Calu3 (cell line): ENCODE data around the gene BAAT. TPM values are rescaled to one million over a fixed set of nuclear protein-coding genes. Genes with fewer than 3 reads are reported as not detected.

Experiments
- BruUV-seq: library from RNA; stranded (reverse); fragments of 400-500 nt; replicated peaks from 2 replicates; lab custom pipeline; 2021; lab: Mats Ljungman, UMichigan
- CTCF ChIA-PET: fragments of 300-600 bp; sonication (Branson Sonifier 250); formaldehyde crosslinking; loops from one replicate; lab custom pipeline; 2022; ENCODE audit warnings: antibody characterized with exemption; lab: Charles Lee
- DNase-seq: peaks from one replicate; pipeline ENCODE4 v3.0.0; 2022
- H3K27ac Mint-ChIP-seq: one replicate; pipeline ENCODE4 v1.8.0; 2022; ENCODE audit warnings: mixed read lengths; ENCODE audit not compliant: unreplicated experiment
- H3K27me3 Mint-ChIP-seq: one replicate; pipeline ENCODE4 v1.8.0; 2022; ENCODE audit warnings: mixed read lengths; ENCODE audit not compliant: unreplicated experiment
- H3K36me3 Mint-ChIP-seq: one replicate; pipeline ENCODE4 v1.8.0; 2022; ENCODE audit warnings: mild to moderate bottlenecking, moderate library complexity, mixed read lengths; ENCODE audit not compliant: insufficient read depth, unreplicated experiment
- H3K4me1 Mint-ChIP-seq: one replicate; pipeline ENCODE4 v1.8.0; 2022; ENCODE audit warnings: mild to moderate bottlenecking, low read depth, mixed read lengths; ENCODE audit not compliant: unreplicated experiment
- H3K4me3 Mint-ChIP-seq: one replicate; pipeline ENCODE4 v1.8.0; 2022; ENCODE audit warnings: mild to moderate bottlenecking, low read depth, moderate library complexity, mixed read lengths; ENCODE audit not compliant: unreplicated experiment
- H3K9me3 Mint-ChIP-seq: one replicate; pipeline ENCODE4 v1.8.0; 2022; ENCODE audit warnings: low read depth, mixed read lengths; ENCODE audit not compliant: unreplicated experiment
- intact Hi-C: fragments of 100-400 bp; cut with micrococcal nuclease; formaldehyde crosslinking; loops from one replicate; pipeline ENCODE4 v1.10.0; 2022; ENCODE audit not compliant: unreplicated experiment
- total RNA-seq: library from RNA; stranded (reverse); gene quantifications from 2 replicates; pipeline ENCODE4 v1.2.3, GENCODE V29; 2022
- TF ChIP-seq, protein P1 (sequence below): fragments of 200-600 bp; IDR thresholded peaks from one replicate; pipeline ENCODE4 v1.8.0; 2022; ENCODE audit warnings: antibody characterized with exemption; ENCODE audit not compliant: unreplicated experiment

BAAT gene
- total RNA-seq, 1 experiment from 2014 or later: 10.2 TPM

DNA sequence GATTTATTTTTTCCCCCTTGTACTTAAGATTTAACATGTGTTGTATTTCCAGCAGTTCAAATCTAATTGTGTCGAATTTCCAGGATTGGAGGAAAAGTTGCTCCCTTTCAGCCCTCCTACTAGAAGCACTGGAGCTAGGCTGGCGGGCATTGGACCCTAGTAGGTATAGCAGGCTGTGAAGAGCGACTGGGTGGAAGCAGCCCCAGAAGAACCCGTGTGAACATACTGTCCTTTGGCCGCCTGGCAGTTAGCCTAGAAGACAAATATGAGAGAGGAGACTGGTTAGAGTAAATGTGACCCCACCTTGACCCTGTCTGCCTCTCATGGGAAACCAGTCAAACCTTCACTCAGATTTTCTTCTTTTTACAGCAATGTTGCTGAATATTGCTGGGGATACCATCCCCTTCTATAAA, 36.9 kb upstream of the BAAT start:
- TF ChIP-seq, protein P1, sequence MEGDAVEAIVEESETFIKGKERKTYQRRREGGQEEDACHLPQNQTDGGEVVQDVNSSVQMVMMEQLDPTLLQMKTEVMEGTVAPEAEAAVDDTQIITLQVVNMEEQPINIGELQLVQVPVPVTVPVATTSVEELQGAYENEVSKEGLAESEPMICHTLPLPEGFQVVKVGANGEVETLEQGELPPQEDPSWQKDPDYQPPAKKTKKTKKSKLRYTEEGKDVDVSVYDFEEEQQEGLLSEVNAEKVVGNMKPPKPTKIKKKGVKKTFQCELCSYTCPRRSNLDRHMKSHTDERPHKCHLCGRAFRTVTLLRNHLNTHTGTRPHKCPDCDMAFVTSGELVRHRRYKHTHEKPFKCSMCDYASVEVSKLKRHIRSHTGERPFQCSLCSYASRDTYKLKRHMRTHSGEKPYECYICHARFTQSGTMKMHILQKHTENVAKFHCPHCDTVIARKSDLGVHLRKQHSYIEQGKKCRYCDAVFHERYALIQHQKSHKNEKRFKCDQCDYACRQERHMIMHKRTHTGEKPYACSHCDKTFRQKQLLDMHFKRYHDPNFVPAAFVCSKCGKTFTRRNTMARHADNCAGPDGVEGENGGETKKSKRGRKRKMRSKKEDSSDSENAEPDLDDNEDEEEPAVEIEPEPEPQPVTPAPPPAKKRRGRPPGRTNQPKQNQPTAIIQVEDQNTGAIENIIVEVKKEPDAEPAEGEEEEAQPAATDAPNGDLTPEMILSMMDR: no peak
- CTCF ChIA-PET: no interaction called here
- H3K4me1 Mint-ChIP-seq: peaks cover 12% of the 10 kb centered on the region
- peaks cover 9% of the 10 kb centered on the region for H3K9me3 Mint-ChIP-seq
- no peaks in the 10 kb centered on the region for H3K36me3 Mint-ChIP-seq
- intact Hi-C loops: no loop called here
- no peak for DNase-seq
- no peak overlapping the region for H3K4me3 Mint-ChIP-seq
- BruUV-seq: no TSS peak
- H3K27me3 Mint-ChIP-seq: no peaks in the 10 kb centered on the region
- H3K27ac Mint-ChIP-seq: no peak overlapping the region

DNA sequence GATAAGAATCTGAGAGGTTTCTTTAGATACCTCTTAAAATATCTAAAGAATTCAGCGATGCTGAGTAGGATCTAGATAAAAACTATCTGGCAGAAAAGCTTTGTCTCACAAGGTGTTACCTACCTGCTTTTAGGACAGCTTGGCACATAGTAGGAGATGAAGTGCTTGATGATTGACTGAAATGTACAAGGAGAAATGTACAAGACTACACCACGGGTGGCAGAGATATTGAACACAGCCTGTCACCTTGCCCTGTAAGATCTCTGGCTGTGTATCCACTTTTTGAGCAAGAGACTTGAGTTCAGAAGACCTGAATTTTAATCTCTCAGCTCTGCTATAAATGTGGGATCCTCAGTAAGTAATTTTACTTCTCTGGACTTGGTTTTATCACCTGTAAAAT, 35.1 kb upstream of the BAAT start:
- peaks cover 9% of the 10 kb centered on the region for H3K9me3 Mint-ChIP-seq
- DNase-seq: no peak
- intact Hi-C loops: no loop called here
- H3K27me3 Mint-ChIP-seq: no peaks in the 10 kb centered on the region
- TF ChIP-seq, protein P1: no peak
- no peaks in the 10 kb centered on the region for H3K36me3 Mint-ChIP-seq
- no TSS peak for BruUV-seq
- peaks cover 12% of the 10 kb centered on the region for H3K4me1 Mint-ChIP-seq
- H3K4me3 Mint-ChIP-seq: no peak overlapping the region
- CTCF ChIA-PET: no interaction called here
- H3K27ac Mint-ChIP-seq: no peak overlapping the region

DNA sequence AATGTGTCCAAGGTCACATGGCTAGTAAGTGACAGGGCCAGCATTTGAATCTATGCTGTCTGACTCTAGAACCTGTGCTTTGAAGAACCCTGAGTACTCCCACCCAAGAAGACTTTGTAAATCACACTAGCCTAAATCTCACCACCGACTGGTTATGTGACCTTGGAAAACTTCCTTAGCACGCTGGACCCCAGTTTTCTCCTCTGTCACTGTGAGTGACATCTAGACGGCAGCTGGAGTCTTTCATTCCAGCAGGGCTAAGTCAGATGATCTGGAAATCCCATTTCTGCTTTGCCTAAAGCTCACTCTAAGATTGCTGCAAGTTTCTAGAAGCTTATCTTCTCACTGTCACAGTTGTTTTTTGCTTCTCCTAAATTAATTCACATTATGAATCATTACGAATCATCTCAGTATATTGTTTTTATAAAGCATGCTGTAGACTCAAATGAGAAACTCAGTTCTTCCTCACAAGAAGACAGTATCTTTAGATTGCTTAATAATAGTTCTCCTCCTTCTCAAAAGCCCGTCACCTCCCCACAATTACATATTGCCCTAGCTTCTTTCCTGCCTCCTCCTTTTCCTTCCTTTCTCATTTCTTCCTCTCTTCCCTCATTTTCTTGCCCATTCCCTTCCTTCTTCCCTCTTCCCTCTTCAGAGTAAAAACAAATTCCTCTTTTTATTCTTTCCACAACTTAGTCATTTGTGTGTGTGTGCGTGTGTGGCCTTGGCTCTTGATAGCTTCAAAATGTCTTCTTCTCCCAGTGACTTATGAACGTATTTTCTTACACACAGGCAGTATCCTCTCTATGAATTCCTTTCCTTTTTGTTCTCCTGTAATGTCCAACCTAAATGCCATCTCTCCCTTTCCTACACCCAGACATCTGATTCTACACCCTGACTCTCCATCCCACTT, 34.0 kb upstream of the BAAT start:
- H3K27ac Mint-ChIP-seq: no peak overlapping the region
- CTCF ChIA-PET: no interaction called here

DNA sequence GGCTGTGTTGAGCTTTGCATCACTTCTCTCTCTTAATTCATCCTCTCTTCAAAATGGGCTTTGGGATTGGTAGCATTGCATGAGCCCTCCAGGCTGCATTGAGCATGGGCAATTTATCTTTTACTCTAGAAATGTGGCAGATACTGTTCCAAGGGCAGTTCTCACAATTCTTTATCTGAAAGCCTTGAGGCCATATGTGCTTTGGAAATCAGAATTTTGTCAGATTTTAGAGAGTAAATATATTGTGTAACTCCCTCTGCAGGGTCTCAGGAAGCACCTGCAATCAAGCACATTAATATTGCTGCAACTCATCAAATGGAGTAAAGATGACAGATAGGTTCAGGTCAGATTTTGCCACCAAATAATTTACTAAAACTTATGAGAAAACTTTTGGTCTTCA, 33.2 kb upstream of the BAAT start:
- no TSS peak for BruUV-seq
- intact Hi-C loops: no loop called here
- no peaks in the 10 kb centered on the region for H3K27me3 Mint-ChIP-seq
- no peak for DNase-seq
- TF ChIP-seq, protein P1: no peak
- H3K4me3 Mint-ChIP-seq: no peak overlapping the region
- CTCF ChIA-PET: no interaction called here
- peaks cover 12% of the 10 kb centered on the region for H3K9me3 Mint-ChIP-seq
- no peak overlapping the region for H3K27ac Mint-ChIP-seq
- H3K4me1 Mint-ChIP-seq: peaks cover 12% of the 10 kb centered on the region
- peaks cover 12% of the 10 kb centered on the region for H3K36me3 Mint-ChIP-seq

More for the DNA sequence above, 34.0 kb upstream of the BAAT start:
- TF ChIP-seq, protein P1: no peak
- no TSS peak for BruUV-seq
- Mint-ChIP-seq H3K36me3 (peaks cover 7% of the 10 kb centered on the region), H3K27me3 (no peaks in the 10 kb centered on the region), H3K4me1 (peaks cover 12% of the 10 kb centered on the region), H3K4me3 (no peak overlapping the region), H3K9me3 (peaks cover 11% of the 10 kb centered on the region)
- no peak for DNase-seq
- intact Hi-C loops: no loop called here
